Activated naive CD4-positive, alpha-beta T cell treated with anti-CD3 and anti-CD28 coated beads, Interleukin-2, amount 50 U/mL, for 24 hours (primary cell): ENCODE measurements around the gene GAREM2.

Experiments used
- H3K27ac Mint-ChIP-seq: one replicate; pipeline ENCODE4 v1.8.0; 2021; ENCODE audit warnings: mild to moderate bottlenecking, mixed read lengths
- H3K27me3 Mint-ChIP-seq: one replicate; pipeline ENCODE4 v1.8.0; 2021; ENCODE audit warnings: mixed read lengths
- H3K36me3 Mint-ChIP-seq: one replicate; pipeline ENCODE4 v1.8.0; 2021; ENCODE audit warnings: mixed read lengths
- H3K4me1 Mint-ChIP-seq: one replicate; pipeline ENCODE4 v1.8.0; 2021; ENCODE audit warnings: mixed read lengths
- H3K4me3 Mint-ChIP-seq: one replicate; pipeline ENCODE4 v1.8.0; 2021; ENCODE audit warnings: mild to moderate bottlenecking, mixed read lengths
- H3K9me3 Mint-ChIP-seq: one replicate; pipeline ENCODE4 v1.8.0; 2021; ENCODE audit warnings: mixed read lengths

The GAREM2 gene

GRCh38 chr2:26178746-26179436 lies 6.0 kb downstream of the GAREM2 start:
- H3K4me3 Mint-ChIP-seq, result peak overlapping the region; percentile 53
- peaks cover 20% of the 10 kb centered on the region for H3K4me1 Mint-ChIP-seq
- H3K36me3 Mint-ChIP-seq, result no peaks in the 10 kb centered on the region
- H3K27me3 Mint-ChIP-seq, result peaks cover 33% of the 10 kb centered on the region
- no peaks in the 10 kb centered on the region for H3K9me3 Mint-ChIP-seq
- no peak overlapping the region for H3K27ac Mint-ChIP-seq

DNA sequence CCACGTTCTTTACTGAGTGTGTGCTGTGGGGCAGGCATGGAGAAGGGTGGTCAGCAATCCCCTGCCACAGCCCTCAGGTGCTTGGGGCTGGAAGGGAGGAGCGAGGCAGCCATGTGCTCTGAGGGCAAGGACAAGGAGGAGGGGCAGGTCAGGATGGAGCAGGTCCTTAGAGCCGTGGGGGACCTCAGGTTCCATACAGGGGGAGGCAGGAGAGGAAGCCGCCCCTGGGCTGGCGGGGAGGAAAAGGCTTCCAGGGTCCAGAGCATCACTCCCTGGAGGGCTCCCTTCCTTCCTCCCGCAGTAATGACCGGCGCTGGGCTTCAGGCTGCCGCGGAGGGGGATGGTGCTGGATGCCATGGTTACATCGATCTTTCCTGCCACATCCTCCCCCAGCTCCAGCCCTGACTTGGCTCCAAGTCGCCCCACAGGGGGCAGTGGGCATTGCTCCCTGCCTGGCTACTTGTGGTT lies 6.6 kb downstream of the GAREM2 start:
- no peaks in the 10 kb centered on the region for H3K9me3 Mint-ChIP-seq
- peak overlapping the region; percentile 53 for H3K4me3 Mint-ChIP-seq
- peaks cover 30% of the 10 kb centered on the region for H3K27me3 Mint-ChIP-seq
- no peaks in the 10 kb centered on the region for H3K36me3 Mint-ChIP-seq
- no peak overlapping the region for H3K27ac Mint-ChIP-seq
- peaks cover 17% of the 10 kb centered on the region for H3K4me1 Mint-ChIP-seq

DNA sequence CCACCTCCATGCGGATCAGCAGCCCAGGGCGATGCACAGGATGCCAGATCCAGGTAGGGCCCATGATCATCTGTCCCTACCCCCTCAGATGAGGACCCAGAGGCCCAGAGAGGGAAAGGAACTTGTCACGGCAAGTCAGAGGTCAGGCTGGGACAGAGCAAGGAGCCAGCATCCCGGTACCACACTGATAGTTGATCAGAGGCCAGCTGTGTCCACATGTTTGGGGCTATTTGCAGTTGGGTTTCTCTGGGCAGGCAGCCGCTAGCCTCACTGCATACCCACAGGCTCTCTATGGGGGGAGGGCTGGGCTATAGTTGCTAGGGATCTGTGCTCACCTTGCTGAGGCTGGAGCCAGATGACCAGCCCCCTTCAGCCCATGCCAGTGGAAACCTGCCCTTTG lies 9.6 kb downstream of the GAREM2 start:
- Mint-ChIP-seq H3K27ac (no peak overlapping the region), H3K36me3 (no peaks in the 10 kb centered on the region), H3K27me3 (peaks cover 19% of the 10 kb centered on the region), H3K4me3 (no peak overlapping the region), H3K9me3 (no peaks in the 10 kb centered on the region), H3K4me1 (peaks cover 28% of the 10 kb centered on the region)

- Mint-ChIP-seq H3K4me3 (no peak overlapping the region), H3K27me3 (peaks cover 19% of the 10 kb centered on the region), H3K4me1 (peaks cover 28% of the 10 kb centered on the region), H3K9me3 (no peaks in the 10 kb centered on the region), H3K27ac (no peak overlapping the region), H3K36me3 (no peaks in the 10 kb centered on the region)
Observed at GRCh38 chr2:26182887-26183630, 10.2 kb downstream of the GAREM2 start.

DNA sequence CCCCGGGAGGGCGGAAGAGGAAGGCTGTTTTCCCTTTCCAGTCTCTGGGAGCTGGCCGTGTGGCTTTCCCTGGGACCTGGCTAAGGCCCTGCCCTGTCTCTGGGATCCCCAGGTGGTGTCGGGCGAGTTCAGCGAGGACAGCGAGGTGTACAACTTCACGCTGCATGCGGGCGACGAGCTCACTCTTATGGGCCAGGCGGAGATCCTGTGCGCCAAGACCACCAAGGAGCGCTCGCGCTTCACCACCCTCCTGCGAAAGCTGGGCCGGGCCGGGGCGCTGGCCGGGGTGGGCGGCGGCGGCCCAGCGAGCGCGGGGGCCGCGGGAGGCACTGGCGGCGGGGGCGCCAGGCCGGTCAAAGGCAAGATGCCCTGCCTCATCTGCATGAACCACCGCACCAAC lies 11.2 kb downstream of the GAREM2 start:
- Mint-ChIP-seq H3K36me3 (no peaks in the 10 kb centered on the region), H3K4me3 (peak overlapping the region; percentile 74), H3K27me3 (peaks cover 18% of the 10 kb centered on the region), H3K4me1 (peaks cover 27% of the 10 kb centered on the region), H3K27ac (no peak overlapping the region), H3K9me3 (no peaks in the 10 kb centered on the region)

DNA sequence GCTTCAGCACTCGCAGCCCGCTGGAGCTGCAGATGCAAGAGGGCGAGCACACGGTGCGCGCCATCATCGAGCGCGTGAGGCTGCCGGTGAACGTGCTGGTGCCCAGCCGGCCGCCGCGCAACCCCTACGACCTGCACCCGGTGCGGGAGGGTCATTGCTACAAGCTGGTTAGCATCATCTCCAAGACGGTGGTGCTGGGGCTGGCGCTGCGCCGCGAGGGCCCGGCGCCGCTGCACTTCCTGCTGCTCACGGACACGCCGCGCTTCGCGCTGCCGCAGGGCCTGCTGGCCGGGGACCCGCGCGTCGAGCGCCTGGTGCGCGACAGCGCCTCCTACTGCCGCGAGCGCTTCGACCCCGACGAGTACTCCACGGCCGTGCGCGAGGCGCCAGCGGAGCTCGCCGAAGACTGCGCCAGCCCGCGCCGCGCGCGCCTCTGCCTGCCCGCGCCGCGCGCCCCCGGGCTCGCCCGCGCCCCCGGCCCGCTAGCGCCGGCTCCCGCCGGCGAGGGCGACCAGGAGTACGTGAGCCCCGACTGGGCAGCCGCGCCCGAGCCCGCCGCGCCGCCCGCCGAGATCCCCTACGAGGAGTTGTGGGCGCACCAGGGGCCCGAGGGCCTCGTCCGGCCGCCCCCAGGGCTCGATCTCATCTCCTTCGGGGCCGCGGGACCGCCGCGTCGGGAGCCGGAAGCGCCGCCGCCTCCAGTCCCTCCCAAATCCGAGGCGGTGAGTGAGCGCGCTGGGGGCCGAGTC lies 11.8 kb downstream of the GAREM2 start:
- no peak overlapping the region for H3K27ac Mint-ChIP-seq
- H3K36me3 Mint-ChIP-seq, result no peaks in the 10 kb centered on the region
- H3K4me1 Mint-ChIP-seq, result peaks cover 24% of the 10 kb centered on the region
- H3K27me3 Mint-ChIP-seq, result peaks cover 15% of the 10 kb centered on the region
- H3K4me3 Mint-ChIP-seq, result peak overlapping the region; percentile 76
- no peaks in the 10 kb centered on the region for H3K9me3 Mint-ChIP-seq

DNA sequence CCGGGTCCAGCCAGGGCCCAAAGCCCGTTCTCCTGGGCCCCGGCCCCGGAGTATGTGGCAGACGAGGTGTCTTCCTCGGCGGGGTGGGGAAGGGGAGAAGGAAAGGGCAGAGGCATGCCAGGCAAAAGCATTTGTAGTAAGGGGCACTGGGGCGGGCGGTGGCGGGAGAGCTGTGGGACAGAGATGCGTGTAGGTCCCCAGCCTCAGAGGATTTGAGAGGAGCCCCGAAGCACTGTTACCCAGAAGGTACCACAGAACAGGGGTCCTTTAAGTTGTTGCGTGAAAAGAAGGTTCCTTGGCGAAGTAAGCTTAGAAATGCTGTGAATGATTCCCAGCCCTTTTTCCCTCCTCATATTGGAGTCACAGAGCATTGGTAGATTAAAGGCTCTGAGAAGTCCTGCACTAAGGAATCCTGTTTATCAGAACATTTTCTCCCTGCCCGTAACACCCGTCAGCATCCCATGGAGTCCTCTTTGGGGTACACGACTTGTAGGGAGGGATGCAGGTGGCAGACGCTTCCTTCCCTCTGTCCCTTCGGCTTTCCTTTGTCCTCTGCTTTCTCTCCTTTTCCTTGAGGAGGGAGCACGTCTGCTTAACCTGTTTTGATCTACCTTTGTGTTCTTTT lies 12.5 kb downstream of the GAREM2 start:
- Mint-ChIP-seq H3K27ac (no peak overlapping the region), H3K4me1 (peaks cover 18% of the 10 kb centered on the region), H3K9me3 (no peaks in the 10 kb centered on the region), H3K4me3 (peak overlapping the region; percentile 76), H3K36me3 (no peaks in the 10 kb centered on the region), H3K27me3 (peaks cover 11% of the 10 kb centered on the region)

GRCh38 chr2:26185954-26186770 lies 13.3 kb downstream of the GAREM2 start:
- peaks cover 18% of the 10 kb centered on the region for H3K4me1 Mint-ChIP-seq
- peak overlapping the region; percentile 21 for H3K27ac Mint-ChIP-seq
- H3K4me3 Mint-ChIP-seq, result peak overlapping the region; percentile 76
- H3K27me3 Mint-ChIP-seq, result peaks cover 6% of the 10 kb centered on the region
- no peaks in the 10 kb centered on the region for H3K36me3 Mint-ChIP-seq
- H3K9me3 Mint-ChIP-seq, result no peaks in the 10 kb centered on the region

- Mint-ChIP-seq H3K27ac (peak overlapping the region; percentile 51), H3K9me3 (no peaks in the 10 kb centered on the region), H3K27me3 (no peaks in the 10 kb centered on the region), H3K36me3 (peaks cover 1% of the 10 kb centered on the region), H3K4me1 (peaks cover 18% of the 10 kb centered on the region), H3K4me3 (peak overlapping the region; percentile 7)
Observed at GRCh38 chr2:26187114-26187513, 14.2 kb downstream of the GAREM2 start.

GRCh38 chr2:26187537-26188104 lies 14.7 kb downstream of the GAREM2 start:
- Mint-ChIP-seq H3K9me3 (no peaks in the 10 kb centered on the region), H3K4me3 (no peak overlapping the region), H3K4me1 (peaks cover 18% of the 10 kb centered on the region), H3K36me3 (peaks cover 1% of the 10 kb centered on the region), H3K27me3 (no peaks in the 10 kb centered on the region), H3K27ac (no peak overlapping the region)

DNA sequence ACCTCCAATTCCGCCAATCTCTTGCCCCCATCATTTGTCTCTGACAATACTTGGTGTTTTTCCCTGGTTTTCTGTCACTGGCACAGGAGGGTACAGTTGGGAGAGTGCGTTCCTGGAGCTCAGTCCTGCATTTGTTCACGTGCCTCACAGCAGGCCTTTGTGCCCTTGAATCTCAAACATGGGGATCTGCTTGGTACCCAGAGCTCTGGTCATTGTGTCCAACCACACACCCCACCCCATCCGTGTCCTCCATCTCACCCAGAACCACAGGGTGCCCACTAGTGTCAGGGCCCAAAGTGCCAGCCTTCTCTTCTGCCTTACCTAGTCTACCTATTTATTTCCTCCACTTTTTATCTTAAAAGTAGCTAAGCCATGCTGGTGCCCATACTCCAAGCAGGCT lies 16.2 kb downstream of the GAREM2 start:
- Mint-ChIP-seq H3K4me1 (peaks cover 14% of the 10 kb centered on the region), H3K4me3 (no peak overlapping the region), H3K9me3 (no peaks in the 10 kb centered on the region), H3K27ac (peak overlapping the region; percentile 23), H3K36me3 (peaks cover 1% of the 10 kb centered on the region), H3K27me3 (no peaks in the 10 kb centered on the region)

DNA sequence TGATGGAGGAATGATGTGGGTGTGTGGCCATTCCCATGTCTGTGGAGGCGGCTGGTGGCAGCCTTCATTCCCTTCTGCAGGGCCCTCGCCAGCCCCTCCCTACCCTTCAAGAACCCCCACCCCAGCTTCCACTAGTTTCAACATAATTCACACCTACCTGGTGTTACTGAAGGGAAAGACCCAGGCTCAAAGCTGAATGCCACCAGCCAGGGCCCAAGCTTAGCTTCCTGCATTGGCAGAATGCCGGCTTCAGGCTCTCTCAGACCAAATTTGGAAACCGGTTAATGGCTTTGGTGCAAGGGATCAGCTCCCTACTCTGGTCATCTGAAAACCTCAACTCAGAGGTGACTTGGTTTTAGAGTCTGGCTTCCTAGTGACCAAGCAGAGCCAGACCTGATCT lies 16.9 kb downstream of the GAREM2 start:
- Mint-ChIP-seq H3K27me3 (no peaks in the 10 kb centered on the region), H3K36me3 (peaks cover 1% of the 10 kb centered on the region), H3K4me3 (no peak overlapping the region), H3K4me1 (peaks cover 14% of the 10 kb centered on the region), H3K9me3 (no peaks in the 10 kb centered on the region), H3K27ac (no peak overlapping the region)

DNA sequence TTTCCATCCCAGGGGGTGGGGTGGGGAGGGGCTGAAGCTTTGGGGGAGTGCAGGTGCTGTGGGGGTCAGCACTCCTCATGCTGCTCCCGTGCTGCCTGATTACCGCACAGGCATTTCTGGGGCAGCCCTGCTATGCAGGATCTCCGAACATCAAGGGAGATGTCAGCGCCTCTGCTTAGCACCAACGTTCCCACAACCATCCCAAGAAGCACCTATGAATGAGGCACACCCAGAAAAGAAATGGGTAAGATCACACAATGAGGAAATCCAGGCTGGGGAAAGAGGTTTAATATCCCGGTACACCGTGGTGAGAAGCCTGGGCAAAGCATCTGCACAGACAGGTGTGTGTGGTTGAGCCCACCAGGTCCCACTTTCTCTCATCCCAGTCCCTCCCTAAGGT lies 17.5 kb downstream of the GAREM2 start:
- H3K4me3 Mint-ChIP-seq, result no peak overlapping the region
- no peaks in the 10 kb centered on the region for H3K27me3 Mint-ChIP-seq
- no peaks in the 10 kb centered on the region for H3K9me3 Mint-ChIP-seq
- H3K4me1 Mint-ChIP-seq, result peaks cover 12% of the 10 kb centered on the region
- H3K27ac Mint-ChIP-seq, result no peak overlapping the region
- peaks cover 1% of the 10 kb centered on the region for H3K36me3 Mint-ChIP-seq

DNA sequence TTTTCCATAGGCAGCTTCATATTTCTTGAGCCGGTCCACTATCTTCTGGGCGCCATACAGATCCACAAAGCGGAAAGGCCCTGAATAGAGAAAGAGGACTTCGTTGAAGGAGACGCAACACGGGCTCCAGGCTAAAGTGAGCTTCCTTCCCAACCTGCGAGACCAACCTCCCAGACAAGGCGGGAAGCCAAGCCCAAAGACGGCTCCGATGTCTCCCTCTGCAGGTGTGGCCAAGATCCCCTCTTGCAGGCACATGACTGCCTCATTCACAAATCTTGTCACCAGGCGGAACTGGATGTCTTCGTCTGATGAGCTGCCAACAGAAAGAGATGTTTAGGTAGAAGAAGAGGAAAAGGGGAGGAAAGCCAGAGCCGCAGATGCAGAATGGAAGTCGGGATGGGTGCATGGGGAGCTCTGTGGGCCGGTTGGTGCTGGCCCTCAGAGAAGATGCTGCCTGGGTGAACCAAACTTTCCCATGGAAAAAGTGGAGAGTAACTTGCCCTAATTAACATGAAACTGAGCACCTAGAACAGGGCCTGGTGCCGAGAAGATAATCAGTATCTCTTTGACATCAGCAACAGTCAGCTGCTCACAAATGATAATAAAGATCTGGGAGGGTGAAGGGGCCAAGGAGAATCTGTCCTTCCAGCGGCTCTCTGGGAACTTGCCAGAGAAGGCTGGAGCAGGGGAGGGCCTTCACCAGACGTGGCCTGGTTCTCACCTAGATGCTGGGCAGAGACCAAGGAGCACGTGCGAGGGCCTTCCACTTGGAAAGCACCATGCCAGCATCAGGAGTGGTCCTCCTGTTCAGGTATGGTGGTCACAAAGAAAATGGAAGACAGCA lies 18.6 kb downstream of the GAREM2 start:
- no peaks in the 10 kb centered on the region for H3K9me3 Mint-ChIP-seq
- H3K27ac Mint-ChIP-seq, result no peak overlapping the region
- no peaks in the 10 kb centered on the region for H3K27me3 Mint-ChIP-seq
- H3K4me3 Mint-ChIP-seq, result no peak overlapping the region
- H3K36me3 Mint-ChIP-seq, result peaks cover 1% of the 10 kb centered on the region
- H3K4me1 Mint-ChIP-seq, result peaks cover under 1% of the 10 kb centered on the region
